Renal pelvis (tissue), 4 donors: Measurements from ENCODE around the gene BLM. TPM values are rescaled to one million over a fixed set of nuclear protein-coding genes. Genes with fewer than 3 reads are reported as not detected.
A peak's percentile ranks its signal among the peaks of the same experiment; 100 is the strongest.
"Not testable (repeated sequence)": the region's sequence is repeated elsewhere in the genome, so short reads cannot be mapped to it uniquely, and the experiment has no call there.

Experiments
- DNase-seq: peaks from one replicate; pipeline ENCODE4 v3.0.0-alpha.2; 2013
- polyA plus RNA-seq, 3 donors: library from polyadenylated mRNA; unstranded; fragments of 120-200 nt; gene quantifications; one replicate each; pipeline ENCODE4 v1.2.1, GENCODE V29; 2013; ENCODE audit not compliant: insufficient read length in 3 of 3

The BLM gene
- polyA plus RNA-seq, 3 donors, result 11.2 to 13.6 (median 13.5) TPM

DNA sequence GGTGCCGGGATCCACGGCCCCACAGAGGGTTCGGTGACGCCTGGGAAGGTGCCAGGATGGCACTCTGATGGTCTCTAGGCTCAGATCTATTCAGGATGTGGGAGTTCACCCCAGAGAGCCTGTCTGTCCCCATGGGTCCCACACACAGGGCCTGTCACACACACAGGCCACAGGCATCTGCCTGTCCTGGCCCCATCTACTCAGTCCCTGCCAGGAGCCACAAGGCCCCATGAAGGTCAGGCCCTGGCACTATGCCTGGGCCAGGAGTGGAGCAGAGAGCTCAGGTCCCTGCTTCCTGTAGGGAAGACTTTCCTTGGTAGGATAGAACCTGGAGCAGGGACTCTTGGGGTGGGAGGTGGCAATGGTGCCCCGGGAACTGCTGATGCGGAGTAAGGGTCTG is 102.2 kb downstream of the BLM start:
- no peak for DNase-seq

DNA sequence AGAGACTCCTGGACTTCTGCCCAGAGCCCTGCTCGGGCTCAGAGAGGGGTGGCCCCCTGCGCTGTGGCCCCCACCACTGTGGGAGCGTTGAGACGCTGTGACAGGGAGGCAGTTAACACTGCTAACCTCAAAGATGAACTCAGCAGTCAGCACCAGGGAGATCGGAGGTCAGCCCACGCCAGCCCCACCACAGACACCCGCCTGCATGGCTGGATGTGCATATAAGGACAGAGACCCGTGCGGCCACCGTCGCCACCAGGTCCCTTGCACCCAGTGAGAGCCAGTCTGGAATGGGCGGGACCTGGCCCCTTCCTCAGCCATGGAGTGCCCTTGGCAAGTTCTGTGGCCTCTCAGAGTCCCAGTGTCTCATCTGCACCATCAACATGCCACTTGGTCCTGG is 102.7 kb downstream of the BLM start:
- DNase-seq, result no peak

DNA sequence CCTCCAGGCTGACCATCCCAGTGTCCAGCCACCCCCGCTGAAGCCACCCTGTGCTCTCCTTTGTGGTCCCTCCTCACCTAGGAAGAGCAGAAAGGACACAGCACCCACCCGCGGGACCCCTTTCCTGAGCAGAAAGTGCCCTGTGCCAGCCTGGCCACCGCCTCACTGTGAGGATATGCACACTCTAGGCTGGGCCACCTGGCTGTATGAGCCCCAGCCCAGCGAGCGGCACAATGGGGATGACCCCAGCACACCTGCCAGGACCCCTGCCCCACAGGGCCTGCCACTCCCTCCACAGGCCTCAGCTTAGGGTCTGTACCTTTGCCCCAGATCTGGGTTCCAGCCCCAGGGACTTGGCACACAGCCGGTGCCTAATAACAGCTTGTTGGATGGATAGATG is 103.3 kb downstream of the BLM start:
- DNase-seq, result no peak

DNA sequence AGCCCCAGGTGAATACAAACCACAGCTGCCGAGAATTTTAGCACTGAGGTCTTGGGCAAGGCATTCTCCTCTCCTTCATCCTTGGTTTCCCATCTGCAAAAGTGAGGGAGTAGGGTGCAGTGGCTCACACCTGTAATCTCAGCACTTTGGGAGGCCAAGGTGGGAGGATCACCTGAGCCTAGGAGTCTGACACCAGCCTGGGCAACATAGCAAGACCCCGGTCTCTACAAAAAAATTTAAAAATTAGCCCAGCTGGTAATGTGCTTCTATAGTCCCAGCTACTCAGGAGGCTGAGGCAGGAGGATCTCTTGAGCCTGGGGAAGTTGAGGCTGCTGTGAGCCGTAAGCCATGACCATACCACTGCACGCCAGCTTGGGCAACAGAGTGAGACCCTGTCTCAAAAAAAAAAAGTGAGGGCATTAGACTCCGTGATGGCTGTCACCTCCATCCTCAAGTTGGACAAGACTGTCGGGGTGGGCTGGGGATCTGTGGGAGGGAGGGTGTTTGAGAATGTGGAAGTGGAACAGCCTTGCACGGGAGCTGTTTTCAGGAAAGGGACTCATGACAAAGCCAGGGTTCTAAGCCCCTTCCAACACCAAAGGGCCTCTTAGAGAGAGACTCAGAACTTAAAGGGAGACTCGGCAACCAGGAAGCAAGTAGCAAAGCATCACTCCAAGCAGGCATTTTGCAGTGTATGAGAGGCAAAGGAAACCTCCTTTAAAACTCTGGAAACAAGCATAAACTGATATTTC is 105.2 kb downstream of the BLM start:
- no peak for DNase-seq

DNA sequence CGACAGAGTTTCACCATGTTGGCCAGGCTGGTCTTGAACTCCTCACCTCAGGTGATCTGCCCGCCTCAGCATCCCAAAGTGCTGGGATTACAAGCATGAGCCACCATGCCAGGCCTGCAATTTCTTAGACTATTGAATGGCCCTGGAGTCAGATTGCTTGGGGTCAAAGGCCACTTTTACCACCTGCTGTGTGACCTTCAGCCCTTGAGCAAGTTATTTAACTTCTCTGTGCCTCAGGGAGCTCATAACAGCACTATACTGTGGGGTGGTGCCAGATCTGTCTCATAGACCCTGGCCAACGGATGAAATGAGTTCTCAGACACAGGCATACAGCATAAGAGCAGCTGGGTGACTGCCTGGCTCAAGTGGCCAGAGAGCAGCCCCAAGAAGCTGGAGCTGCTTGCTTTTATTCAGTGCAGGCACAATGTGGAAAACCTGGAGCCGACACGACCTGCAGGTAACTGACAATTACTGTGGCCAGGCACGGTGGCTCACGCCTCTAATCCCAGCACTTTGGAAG is 106.4 kb downstream of the BLM start:
- DNase-seq, result no peak

DNA sequence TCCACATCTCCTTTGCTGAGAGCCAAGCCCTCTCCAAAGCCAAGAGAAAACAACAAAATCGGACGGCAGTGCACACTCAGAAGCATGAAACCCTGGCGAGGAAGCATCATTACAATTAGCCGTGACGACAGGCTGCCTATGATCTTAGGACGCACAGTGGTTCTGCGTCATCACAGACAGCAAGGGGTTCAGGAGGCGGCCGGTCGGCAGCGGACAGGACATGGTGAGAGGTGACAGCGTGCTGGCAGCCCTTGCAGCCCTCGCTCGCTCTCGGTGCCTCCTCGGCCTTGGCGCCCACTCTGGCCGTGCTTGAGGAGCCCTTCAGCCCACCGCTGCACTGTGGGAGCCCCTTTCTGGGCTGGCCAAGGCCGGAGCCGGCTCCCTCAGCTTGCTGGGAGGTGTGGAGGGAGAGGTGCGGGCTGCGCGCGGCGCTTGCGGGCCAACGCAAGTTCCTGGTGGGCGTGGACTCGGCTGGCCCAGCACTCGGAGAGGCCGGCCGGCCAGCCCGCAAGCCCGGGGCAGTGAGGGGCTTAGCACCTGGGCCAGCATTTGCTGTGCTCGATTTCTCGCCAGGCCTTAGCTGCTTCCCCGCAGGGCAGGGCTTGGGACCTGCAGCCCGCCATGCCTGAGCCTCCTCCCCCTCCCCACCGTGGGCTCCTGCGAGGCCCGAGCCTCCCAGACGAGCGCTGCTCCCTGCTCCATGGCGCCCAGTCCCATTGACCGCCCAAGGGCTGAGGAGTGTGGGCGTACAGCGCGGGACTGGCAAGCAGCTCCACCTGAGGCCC is 108.2 kb downstream of the BLM start:
- DNase-seq, result not testable (repeated sequence)

DNA sequence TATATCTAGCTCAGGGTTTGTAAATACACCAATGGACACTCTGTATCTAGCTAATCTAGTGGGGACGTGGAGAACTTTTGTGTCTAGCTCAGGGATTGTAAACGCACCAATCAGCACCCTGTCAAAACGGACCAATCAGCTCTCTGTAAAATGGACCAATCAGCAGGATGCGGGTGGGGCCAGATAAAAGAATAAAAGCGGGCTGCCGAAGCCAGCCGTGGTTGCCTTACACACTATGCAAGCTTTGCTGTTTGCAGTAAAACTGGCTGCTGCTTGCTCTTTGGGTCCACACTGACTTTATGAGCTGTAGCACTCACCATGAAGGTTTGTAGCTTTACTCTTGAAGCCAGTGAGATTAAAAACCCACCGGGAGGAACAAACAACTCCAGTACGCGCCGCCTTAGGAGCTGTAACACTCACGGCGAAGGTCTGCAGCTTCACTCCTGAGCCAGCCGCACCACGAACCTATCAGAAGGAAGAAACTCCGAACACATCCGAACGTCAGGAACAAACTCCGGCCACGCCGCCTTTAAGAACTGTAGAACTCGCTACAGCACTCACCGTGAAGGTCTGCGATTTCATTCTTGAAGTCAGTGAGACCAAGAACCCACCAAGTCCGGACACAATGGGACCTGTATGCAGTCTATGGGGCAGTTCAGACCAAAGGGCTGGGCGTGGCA is 109.2 kb downstream of the BLM start:
- not testable (repeated sequence) for DNase-seq

DNA sequence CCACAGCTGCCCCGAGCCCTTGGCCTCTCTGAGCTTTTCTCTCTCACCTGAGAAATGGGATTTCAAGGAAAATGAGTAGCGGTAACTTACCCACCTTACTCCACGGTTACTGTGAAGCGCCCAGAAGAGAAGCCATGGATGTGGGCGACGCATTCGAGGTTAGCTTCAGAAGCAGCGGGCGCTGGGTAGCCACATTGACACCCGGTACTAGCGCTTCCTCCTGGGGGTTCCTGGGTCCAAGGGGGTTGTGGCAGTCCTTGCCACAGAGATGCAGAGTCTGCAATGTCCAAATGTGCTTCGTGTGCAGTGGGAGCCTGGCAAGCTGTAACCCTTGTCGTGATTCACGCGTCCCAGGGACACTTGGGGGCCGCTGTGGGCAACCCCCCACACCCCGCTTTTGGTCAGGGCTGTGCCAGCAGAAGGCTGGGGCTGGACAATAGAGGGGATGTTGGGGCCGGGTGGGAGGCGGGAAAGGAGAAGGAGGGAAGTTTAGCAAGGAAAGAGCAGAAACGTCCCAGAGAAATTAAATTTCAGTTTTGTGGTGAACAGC is 109.8 kb downstream of the BLM start:
- DNase-seq, result no peak

DNA sequence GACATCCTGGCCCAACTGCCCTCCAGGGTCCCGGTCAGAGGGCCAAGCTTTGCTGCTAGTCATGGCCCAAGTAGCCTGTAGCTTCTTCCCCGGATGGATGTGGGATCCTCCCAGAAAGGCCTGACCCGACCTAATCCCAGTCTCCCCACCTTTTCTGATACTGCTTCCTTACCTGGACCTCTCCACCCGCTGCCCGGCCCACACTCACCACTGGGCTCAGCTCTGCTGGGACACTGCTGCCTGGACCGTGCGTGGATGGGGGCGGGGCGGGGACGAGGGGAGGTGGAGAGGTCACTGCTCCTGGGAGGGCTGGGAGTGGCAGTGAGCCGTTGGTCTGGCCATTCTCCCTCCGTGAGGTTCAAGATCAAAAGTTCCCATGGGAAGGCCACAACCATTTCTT is 111.0 kb downstream of the BLM start:
- no peak for DNase-seq

DNA sequence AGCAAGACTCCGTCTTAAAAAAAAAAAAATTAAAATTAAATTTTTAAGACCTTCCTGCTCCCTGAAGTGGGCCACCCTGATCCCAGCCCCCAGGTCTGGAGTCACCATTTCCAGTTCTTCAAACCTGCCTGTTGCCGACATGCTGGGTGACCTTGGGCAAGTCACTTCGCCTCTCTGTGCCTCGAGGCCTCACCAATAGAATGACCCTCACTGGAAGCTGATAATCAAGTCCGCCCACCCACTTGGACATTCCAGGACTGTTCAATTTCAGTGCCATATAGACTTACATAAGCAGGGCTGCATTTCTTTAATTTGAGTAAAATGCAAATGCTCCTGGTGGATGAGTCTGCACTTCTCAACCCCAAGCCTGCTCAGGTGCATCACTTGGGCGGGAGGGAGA is 112.0 kb downstream of the BLM start:
- DNase-seq, result no peak

DNA sequence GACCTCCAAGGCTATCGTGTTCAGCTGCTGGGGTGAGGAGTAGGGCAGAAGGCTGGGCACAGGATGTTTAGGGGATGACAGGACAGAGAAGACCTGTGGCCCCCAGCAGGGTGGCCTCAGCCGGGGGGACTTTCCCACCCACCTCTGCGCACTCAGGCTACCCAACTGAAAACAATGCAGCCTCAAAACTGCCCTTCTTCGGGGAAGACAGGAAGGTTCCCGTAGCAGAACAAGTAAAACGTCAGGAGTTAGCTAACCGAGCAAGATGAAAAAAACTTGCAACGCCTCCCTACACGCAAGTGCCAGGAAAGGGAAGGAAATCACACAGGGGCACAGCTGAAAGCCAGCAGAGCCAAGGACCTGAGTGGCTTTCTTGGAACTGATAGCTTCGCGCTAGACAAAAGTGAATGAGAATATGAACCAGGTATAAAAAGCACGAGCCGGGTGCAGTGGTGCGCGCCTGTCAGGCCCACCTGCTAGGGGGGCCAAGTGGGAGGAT is 112.8 kb downstream of the BLM start:
- no peak for DNase-seq

DNA sequence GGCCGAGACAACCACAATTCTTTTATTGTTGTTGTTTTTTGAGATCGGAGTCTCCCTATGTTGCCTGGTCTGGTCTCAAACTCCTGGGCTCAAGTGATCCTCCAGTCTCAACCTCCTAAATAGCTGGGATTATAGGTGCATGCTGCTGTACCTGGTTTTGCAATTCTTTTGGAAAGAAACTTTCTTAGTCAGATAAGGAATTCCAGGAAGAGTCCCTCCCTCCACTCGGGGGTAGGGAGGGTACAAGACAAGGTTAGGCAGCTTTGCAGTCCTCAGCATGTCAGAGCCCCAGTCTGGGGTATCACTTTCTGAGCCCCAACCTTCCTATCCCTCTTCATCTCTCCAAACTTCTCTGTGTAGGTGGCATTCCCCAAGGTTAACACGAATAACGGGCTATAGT is 117.5 kb downstream of the BLM start:
- DNase-seq, result no peak

DNA sequence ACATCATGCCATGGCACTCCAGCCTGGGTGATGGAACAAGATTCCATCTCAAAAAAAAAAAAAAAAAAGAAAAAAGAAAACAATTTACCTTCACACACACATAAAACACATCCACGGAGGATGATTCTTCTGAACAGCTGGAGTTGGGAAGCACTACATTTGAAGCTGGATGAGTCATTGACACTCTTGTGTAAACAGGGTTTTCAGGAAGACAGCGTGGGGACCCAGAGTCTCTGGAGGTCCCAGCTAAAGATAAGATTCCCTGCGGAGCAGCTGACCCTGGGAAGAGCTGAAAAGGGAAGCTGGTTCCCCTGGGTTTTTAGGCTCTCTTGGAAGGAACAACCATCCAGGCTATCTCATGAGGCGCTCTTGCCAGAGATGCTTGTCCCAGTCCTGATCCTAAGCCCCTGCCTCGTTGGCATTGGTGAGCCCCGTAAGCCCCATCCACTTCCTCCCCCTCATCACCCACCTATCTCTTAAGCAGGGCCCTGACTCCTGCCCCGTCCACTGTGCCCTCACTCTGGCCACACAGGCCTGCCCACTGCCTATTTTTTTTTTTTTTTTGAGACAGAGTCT is 119.2 kb downstream of the BLM start:
- no peak for DNase-seq

DNA sequence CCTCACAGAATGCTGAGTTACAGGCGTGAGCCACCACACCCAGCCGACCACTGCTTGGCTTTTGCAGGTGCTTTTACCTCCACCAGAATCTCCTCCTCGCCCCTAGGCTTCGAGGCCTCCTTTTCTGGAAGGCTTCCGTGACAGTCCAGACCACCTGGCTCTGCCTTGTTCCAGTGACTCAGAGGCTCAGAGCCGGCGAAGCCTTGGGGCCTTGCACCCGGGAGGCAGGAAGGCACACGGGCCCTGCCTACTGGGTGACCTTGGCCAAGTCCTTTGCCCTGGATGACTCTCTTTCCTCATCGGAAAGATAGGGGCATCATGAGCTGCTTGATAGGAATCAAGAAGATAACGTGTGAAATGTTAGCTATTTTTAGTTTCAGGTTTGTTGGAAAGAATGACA is 119.9 kb downstream of the BLM start:
- no peak for DNase-seq

DNA sequence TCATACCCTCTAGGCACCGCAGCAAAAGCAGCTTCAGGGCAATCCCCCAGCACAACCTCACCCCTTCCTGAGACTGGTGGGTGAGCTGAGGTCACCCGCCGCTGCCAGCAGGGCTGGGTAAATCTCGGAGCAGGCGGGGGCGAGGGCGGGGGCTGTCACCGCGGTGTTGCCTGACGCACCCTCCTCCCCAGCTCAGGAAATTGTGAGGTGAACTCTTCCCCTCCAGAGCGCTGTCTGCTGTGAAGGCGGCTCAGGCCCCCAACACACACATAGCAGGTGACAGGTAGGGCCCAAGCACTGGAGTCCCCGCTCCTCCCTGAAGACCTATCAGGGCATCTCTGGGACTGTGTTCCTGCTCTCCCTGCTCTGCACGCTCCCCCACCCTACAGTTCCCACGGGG is 121.0 kb downstream of the BLM start:
- DNase-seq, result no peak

DNA sequence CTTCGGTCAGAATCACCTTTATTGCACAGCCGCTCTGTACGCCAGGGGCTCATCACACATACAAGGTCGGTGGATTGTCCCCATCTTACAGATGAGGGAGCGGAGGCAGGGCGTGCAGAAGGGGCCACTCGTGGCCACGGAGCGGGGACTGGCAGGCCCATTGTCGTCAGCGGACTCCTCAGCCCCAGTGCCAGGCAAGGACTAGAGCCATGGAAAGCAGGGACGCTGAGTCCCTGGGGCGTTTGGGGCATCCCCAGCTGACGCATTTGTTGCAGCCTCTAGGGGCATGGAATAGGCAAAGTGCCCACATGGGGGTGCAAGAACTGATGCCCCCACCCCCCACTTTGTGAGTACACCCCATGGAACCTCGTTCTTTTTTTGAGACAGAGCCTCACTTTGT is 121.4 kb downstream of the BLM start:
- no peak for DNase-seq

DNA sequence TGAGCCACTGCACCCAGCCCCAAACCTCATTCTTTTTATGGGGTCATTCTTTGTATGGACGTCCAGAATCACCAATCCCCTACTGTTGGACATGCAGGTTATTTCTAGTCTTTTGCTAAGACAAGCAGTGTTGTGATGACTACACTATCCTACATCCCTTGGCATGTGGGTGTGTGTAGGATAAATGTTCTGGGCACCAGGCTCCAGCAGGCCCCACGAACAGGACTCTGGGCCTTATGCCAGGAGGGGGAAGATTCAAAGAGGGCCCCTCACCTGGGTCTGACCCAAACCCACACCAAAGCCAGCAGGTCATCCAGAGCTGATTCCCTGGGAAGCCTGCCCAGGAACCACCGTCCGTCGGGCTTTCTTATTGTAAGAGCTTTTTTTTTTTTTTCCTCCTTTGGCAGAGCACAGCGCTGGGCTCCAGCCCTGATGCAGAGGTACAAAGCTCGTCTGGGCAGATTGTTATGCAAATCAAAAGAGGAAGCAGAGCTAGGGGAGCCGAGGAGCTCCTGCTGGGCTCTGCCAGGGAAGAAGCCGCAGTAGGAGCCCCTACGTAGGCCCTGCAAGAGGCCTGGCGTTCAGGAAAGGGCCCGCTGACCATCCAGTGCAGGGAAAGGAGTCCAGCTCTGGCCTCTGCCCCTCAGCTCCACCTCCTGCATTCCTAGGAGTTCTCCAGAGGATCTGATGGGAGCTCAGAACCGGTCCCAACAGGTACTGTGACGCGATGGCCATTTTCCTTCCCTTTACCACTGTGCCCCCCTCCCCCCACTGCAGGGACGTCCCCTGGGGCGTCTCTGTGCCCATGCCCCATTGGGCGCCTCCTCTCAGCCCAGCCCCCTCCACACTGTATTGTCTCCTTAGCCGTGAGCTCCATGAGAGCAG is 122.3 kb downstream of the BLM start:
- DNase-seq, result peak; percentile 14

DNA sequence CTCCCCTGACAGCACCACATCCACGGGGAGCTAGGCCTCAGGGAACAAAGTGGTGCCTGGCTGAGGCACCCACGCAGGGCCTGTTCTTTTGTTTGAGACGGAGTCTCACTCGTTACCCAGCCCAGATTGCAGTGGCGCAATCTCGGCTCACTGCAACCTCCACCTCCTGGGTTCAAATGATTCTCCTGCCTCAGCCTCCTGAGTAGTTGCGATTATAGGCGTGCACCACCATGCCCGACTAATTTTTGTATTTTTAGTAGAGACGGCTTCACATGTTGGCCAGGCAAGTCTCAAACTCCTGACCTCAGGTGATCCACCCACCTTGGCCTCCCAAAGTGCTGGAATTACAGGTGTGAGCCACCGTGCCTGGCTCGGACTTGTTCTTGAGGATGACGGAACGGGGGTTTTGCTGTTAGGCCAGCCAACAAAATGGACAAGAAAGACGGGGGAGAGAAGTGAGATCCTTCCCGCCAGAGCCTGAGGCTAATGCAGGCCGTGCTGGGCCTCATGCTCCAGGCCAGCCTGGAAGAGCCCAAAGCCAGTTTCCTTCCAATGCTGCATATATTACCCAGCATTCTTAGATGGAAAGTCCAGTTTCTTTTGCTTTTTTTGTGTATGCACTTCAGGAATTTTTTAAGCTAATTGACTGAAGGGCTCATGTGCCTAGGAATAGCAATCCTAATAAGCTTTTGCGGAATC is 123.2 kb downstream of the BLM start:
- DNase-seq, result no peak

DNA sequence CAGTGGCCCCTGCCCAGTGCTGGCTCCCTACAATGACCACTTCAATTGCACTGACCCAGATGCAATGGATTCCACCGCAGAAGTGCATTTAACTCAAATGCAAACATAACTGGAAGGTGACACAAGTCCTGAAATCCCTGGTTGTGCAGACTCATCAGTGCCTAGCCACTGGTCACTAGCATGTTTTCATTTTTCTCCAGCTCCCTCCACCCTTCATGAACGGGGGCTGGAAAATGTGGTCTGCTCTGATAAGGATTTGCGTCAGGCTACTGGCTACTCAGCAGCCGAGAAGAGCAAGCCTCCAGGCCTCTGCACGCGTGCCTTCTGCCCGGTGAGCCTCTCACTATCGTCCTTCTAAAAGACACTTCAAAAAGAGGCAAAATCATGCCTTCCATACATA is 123.8 kb downstream of the BLM start:
- no peak for DNase-seq

DNA sequence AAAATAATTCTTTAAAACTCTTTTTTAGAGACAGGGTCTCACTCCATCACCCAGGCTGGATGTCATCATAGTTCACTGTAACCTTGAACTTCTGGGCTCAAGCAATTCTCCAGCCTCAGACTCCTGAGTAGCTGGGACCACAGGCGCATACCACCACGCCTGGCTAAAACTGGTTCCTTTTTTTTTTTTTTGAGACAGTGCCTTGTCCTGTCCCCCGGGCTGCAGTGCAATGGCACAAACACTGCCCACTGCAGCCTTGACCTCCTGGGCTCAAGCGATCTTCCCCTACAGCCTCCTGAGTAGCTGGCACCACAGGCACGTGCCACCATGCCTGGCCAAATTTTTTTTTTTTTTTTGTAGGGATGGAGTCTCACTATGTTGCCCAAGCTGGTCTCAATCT is 127.5 kb downstream of the BLM start:
- DNase-seq, result no peak
